NCI-H524 treated with DMSO at 0.1 percent for 48 hours (cell line): ENCODE data around the gene LIPA.
"Not testable (repeated sequence)": the region's sequence is repeated elsewhere in the genome, so short reads cannot be mapped to it uniquely, and the experiment has no call there.

ENCODE experiments used
- DNase-seq: peaks from one replicate; lab custom pipeline; 2025; lab: John Stamatoyannopoulos, UW

Gene LIPA

DNA sequence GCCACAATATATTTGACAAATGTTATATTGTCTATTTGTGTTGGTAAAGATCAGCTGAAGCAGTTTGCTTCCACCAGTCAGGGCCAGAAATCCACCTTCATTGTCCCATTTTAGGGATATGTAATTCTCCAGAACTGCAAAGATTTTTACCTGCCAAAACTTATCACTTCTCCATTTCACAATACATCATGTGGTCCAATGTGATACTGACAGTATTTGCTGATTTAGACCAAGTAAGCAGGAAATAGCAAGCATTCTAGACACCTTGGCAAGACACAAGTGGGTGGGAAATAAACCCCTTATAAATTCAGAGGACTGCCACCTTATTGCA is 18.5 kb upstream of the LIPA start:
- DNase-seq, result no peak

DNA sequence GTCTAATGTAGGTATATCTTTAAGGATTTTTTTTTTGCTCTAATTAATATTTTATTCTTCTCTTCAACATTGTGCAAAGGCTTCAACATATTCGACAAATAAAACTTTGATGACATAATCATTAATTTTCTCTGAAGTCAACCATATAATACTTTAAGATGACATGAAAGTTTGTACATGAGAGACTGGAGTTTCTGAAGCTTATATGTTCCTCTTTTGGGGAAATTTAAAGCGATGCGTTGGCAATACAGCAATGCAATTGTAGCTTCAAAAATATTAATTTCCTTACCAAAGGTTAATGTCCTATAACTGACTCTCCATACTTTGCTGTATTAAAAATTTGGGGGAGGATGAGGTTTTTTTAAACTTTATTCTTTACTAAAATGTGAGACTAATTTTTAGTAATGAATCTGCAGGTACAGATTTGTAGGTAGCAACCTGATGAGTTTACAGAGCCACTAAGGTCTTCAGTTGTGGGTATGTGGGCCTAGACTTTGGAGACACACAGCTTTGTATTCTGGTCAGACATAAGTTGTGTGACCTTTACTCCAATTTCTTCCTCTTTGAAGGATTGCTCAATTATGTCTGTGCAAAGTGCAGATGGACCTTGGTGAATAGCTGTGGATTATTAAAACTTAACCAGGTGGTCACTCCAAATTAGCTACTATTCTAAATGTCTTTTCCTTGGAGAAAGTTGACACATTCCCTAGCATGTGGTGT is 18.0 kb upstream of the LIPA start:
- DNase-seq, result no peak

DNA sequence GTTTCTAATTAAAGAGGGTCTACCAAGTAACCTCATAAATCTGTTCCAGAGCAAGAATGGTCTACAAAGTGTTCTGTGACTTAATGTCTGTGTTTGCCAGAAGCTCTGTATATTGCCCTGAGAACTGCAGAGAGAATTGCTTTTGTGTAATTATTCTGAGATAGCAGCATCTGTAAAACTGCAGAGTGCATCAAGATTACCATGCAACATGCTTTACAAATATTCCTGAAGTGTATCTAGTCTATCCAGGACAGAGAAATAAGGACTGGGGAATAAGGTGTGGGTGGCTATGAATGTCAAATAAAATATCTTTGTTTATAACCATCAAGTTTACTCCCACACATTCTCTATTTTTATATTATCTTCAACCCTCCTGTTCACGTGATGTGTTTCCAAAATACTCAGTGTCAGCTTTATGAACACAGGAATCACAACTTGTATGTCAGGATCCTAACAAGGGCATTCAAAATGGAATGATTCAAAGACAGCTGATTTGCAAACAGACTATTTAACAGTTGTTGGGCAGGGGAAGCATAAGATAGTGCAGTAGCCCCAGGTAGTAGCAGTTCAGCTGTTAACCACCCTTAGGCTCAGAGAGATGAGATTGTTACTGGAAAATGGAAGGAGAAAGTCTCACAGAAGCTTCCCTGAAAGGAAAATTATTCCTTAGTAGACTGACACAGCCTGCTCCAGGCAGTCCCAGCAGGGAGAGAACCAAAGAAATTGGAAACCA is 15.3 kb upstream of the LIPA start:
- DNase-seq, result no peak

DNA sequence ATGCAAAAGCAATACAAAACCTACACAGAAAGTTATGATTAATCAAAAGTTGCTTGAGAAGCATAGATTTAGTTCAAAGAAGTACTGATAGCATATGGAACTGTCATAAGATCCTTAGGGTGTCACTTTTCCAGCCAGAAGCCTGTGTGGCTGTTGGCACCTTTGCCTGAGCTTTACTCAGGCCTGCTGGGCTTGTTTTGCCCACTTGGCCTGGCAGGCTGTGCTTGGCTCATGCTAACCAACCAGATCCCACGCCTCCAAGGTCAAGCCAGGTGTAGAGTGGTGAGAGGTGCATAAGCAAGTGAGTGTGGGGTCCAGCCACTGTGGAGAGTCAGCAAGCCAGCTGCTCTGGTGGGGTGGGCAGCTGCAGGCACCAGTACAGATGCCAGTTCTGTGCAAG is 12.0 kb upstream of the LIPA start:
- no peak for DNase-seq

DNA sequence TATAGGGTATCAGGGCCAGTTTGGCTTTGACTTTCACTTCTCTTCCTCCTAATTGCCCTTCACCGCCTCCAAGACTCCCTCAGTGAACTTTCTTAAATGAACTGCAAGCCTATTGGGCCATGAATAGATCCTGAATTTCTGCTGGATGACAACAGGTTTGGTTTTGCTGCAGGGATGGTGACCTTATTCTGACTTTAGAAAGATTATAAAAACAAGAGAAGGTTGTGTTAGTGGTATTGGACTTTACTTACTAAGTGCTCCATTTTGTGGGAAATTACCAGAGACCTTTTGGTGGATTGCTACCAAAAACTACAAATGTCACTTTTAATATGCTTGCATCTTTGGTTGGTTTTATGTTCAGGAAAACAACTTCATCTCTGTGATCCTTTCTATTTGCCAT is 11.5 kb upstream of the LIPA start:
- no peak for DNase-seq

DNA sequence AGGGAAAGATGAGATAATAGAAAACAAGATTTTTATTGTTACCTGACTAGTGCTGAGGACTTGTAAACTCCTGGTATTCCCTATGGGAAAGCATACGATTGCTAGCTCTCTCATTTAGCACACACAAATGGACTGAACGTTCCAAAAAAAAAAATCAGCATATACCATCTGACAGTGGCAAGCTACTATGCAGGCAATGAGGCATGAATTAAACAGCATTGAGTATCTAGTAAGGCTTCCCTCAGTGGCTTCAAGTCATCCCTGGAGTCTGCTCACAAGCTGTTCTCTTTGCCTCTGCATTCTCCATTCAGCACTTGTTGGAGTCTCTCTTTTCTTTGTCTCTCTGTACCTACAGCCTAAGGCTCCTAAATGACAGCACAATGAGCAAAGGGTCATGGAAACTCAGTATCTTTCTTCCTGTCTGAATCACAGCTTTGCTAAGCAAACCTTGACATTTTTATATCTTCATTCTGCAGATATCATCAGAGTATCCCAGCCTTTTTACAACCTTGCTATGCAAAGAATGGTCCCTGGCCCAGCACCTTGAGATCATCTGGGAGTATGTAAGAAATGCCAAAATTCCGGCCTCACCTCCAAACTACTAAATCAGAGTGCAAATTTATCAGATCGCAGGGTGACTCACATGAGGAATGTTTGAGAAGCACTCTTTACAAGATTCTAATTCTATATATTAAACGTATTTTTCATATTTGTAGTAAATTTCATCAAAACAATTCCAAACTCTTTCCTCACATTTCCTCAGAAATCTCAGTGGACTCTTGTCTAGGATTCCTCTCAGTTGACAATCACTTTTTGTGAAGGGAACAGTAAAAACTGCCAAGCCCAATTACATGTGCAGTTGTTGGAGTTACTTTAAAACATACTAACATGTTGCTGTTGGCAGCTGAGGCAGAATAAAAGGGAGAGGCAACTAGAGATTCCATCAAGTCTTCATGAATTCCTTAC is 10.8 kb upstream of the LIPA start:
- no peak for DNase-seq

DNA sequence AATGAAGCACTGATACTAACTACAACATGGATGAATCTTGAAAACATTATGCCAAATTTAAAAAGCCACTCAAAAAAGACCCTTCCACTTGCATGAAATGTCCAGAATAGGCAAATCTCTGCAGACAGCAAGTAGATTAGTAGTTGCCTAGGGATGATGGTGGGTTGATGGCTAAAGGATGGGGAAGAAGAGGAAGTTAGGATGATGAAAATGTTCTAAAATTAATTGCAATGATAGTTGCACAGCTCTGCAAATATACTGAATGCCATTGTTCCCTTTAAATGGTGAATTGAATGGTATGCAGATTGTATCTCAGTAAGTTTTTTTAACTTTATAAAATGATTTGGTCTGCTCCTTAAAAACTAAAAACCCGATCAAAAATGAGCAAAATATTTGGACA is 7.3 kb upstream of the LIPA start:
- DNase-seq, result no peak

DNA sequence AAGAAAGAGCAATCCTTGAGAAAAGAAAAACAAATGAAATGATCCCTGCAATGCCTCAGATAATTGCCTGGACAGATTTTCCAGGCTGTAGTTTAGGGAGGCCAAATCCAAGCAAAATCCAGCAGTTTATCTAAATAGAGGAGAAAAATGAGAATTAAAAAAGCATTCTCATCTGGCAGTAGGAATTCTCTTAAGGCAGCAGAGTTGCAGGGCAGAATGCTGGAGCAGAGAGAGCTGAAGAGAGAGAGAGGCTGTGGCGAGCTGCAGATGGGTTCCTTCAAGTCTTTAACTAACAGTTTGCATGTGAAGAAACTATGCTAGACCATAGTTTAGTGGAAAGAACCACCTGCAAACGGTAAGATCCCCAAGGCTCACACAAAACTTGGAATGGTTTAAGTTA is 6.0 kb upstream of the LIPA start:
- no peak for DNase-seq

DNA sequence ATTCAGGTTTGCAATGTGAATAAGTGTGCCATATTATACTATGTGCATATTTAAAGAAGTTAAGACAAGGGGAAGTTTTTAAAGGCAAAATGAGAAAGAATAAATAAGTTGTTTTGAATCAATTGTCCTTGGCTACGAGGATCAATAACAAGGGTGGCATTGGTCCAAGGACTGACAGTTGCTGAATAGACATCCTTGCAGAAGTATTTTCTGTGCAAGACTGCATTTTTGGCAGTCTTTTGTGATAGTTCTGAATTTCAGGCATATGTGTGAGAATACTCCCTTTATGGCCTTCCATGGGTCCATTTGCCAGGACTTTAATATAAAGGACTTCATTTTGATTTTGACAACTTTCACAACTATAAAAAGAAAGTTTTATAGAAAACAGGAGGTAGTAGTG is 5.4 kb upstream of the LIPA start:
- no peak for DNase-seq

DNA sequence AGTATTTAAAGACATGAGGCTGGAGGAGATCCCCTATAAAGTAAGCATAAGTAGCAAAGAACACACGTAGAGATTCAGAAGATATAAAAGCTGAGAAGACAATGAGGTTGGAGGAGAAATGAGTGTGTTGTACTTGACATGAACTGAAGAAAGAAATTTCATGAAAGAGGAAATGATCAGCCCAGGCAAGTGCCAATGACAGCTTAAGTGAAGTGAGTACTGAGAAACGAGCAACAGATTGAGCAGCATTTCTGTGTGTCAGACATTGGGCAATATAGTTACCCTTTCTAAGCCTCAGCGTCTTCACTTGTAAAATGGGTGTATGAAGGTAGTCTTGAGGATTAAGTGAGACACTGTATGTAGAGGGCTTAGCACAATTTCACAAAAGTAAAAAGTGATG is 4.8 kb upstream of the LIPA start:
- no peak for DNase-seq

DNA sequence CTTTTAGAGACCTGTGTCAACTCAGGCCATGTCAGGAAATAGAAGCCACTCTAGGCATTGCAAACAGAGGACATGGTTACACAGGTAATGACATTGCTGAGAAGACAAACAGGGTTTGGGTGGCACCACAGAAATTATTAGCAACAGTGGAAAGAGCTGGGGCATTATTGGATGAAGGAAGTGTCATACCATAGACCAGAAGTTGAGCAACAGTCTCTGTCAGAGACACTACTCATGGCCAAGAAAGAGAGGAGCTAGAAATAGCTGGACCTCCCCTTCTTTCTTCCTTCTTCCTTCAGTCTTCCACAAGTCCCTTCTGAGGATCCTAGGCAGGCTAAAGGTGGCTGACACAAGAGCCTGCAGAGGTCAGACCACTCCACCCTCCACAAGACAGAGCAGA is 4.2 kb upstream of the LIPA start:
- DNase-seq, result no peak

DNA sequence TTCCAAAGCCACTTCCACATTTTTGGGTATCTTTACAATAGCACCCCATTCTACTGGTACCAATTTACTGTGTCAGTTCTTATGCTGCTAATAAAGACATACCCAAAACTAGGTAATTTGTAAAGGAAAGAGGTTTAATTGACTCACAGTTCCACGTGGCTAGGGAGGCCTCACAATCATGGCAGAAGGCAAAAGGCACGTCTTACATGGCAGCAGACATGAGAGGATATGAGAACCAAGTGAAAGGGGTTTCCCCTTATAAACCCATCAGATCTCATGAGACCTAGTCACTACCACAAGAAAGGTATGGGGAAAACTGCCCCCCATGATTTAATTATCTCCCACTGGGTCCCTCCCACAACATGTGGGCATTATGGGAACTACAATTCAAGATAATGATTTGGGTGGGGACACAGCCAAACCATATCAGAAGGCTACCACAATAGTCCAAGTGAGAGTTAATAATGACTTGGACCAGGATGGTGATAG is 3.6 kb upstream of the LIPA start:
- DNase-seq, result not testable (repeated sequence)

DNA sequence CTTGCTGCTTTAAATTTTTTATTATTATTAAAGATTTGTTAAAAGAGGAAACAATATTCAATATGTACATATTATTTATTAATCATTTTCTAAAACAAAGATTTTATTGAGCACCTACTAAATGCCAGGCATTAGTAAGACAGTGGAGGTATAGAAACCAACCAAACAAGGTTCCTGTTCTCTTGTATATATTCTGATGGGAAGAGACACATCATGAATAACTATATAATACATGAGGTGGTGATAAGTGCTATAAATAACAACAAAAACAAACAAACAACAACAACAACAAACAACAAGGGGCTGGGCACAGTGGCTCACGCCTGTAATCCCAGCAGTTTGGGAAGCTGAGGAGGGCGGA is 630 bp upstream of the LIPA start:
- DNase-seq, result no peak

DNA sequence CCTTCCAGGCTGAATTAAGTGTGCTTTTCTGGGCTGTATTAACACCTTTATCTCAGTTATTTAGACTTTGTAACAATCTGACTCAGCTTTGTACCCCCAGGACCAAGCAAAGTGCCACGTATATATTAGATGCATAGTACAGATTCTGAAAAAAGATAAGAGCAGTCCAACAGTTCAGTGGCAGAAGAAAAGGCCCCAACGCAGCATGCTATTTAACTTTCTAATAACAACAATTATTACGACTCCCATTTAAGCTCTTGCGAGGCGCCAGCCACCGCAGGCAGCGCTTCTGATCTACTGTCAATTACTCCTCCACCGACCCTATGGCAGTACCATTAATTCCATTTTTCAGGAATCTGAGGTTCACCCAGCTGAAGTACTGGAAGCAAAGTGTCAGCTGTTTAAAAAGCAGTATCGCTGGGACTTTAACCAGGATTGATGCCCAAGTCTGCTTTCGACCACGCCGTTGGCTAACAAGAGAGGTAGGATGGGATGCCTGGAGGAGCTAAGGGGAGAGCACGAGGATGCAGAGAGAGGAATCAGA is 638 bp downstream of the LIPA start:
- DNase-seq, result no peak

DNA sequence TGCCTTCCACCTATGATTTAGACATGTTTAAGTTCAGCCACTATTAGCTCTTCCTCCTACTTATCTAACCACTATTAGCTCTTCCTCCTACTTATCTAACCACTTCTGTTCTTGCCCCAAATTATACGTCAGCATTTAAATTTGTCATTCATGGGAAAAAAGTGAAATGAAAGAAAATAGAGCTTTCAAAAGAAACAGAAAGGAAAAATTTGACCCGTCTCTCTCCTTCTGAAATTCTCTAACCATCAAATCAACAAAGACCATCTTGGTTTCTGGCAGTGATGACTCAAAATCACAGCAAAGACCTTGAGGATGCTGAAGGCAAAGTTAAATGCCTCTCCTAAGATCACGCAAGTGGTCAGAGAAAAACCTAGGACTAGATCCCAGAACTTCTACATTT is 2.6 kb downstream of the LIPA start:
- DNase-seq, result no peak

DNA sequence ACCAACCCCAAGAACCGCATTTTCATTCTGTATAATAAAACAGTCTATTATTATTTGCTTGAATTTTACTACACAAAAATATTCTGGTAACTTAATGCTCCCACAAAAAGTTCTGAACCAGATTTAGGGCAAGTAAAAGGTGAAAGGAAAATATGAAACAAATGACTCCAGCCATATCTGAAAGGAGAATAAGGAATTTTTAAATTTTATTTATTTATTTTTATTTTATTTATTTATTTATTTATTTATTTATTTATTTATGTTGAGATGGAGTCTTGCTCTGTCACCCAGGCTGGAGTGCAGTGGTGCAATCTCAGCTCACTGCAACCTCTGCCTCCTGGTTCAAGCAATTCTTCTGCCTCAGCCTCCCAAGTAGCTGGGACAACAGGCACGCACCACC is 4.0 kb downstream of the LIPA start:
- DNase-seq, result not testable (repeated sequence)

DNA sequence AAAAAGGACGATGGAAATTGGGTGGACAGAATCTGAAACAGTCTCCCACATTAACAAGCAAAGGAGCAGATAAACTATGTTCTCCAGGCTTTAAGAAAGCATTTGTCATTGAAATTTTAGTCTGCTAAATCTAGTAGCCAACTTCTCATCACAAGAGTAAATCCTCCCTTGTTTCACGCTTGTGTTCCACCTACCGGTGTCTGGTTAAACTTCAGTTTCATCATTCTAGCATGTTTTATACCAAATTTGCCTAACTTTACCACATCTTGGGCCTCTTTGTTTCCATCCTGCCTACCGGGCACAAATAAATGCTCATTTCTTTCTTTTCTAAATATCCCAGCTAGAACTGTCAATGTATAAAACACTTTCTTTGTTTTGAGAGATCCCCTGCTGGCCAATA is 5.8 kb downstream of the LIPA start:
- no peak for DNase-seq

DNA sequence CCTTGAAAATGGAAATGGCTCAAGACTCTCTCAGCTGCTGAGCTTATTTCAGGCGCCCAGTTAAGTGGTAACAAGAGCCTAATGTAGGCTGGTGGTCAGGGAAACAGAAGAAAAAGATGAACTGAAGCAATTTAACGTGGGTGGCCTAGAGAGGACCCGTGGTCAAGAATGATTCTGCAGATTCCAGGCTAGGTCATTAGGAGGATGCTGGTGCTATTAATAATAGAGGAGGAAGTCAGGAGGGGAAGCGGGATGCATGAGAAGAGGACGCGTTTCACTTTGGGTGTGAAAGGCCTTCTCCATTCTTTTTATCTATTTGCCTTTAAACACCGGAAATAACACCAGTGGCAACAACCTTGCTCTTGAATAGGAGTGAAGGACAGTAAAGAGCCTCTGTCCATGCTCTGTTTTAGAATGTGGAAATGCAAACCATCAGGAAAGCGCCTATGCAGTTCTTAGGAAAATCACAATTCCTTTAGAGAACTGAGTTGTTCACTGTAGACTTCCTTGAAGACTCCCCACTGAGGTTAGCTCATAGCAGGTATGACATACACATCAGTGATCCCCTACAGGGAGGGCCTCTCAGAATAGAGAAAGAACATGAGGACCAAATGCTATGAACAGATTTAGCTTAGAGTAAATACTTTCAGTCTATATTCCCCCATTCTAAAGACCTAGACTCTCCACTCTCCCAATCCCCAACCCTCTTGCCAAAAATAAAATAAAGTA is 8.6 kb downstream of the LIPA start:
- DNase-seq, result no peak

DNA sequence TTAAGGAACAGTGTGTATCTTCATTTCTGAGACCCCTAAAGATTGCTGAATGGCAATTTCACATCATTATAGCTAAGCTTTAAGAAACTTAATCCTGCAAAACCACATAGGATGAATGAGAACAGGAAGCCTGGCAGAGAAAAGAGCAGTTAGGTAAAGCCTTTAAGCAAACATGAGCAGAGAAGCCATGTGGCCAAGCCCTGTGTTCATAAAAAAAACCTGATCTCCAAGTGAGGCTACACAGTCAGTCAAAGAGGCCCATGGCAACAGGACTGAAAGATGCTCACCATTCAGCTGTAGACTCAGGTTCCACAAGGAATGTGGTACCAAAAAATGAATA is 9.3 kb downstream of the LIPA start:
- DNase-seq, result no peak

DNA sequence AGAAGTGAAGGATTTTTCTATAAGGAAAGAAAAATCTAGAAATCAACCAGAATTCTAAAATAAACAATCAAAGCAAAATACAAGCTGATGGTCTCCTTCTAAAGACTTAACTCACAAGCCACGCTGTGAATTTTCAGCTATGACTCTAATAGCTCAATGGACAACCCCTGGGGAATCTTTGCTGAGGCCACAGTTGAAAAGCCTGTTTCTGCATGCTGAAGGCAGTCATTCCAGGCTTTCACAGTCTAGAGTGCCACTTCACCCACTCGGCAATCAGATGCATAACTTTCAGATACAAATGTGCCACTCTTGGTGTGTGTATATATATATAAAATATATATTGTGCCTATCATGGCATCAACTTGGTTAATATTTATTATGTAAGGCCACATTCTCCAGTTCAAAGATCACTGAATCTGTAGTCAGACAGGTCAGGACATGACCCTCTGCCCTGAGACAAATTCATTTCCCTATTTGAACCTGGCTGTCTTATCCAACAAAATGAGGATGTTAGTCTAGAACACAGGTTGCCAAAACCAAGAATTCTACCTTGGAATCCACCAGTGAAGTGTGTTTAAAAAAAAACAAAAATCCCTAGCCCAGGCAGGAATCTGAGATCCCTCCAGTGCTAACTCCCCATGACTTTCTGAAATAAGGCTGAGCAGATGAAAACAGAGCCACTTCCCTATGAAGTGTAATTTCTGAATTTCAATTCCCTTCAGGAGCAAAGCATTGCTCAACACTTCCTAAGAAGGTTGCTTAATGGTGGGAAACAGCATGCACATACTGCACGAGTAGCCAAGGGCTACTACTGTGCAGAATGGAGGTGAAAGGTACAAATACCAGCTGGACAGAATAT is 9.9 kb downstream of the LIPA start:
- no peak for DNase-seq

DNA sequence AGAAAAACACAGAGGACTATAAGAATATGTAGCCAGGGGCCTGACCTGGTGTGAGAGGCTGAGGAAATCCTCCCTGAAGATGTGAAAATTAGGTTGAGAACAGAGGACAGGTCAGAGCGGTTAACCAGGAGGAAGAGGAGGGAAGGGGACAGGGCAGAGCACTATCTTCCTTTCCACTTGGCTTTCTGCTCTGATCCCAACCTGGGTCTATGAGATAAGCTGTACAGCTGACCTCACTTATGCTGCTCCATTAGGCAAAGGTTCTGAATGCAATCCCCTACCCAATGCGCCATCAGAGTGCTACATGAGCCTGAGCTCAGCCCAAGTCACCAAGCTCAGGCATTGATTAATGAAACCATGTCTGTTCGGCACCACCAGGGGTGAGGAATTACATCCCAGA is 10.5 kb downstream of the LIPA start:
- no peak for DNase-seq
